ENCODE results near the gene TNFSF13. TPM values are rescaled to one million over a fixed set of nuclear protein-coding genes. Genes with fewer than 3 reads are reported as not detected.

Gene TNFSF13, protein sequence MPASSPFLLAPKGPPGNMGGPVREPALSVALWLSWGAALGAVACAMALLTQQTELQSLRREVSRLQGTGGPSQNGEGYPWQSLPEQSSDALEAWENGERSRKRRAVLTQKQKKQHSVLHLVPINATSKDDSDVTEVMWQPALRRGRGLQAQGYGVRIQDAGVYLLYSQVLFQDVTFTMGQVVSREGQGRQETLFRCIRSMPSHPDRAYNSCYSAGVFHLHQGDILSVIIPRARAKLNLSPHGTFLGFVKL
- 1.4 TPM in 2 replicates for polyA plus RNA-seq (2014; cell fraction: cytosol; rRNA removed)
- 4.9 and 5.4 TPM in 2 replicates for polyA plus RNA-seq (2014; cell fraction: nucleus; rRNA removed)

DNA sequence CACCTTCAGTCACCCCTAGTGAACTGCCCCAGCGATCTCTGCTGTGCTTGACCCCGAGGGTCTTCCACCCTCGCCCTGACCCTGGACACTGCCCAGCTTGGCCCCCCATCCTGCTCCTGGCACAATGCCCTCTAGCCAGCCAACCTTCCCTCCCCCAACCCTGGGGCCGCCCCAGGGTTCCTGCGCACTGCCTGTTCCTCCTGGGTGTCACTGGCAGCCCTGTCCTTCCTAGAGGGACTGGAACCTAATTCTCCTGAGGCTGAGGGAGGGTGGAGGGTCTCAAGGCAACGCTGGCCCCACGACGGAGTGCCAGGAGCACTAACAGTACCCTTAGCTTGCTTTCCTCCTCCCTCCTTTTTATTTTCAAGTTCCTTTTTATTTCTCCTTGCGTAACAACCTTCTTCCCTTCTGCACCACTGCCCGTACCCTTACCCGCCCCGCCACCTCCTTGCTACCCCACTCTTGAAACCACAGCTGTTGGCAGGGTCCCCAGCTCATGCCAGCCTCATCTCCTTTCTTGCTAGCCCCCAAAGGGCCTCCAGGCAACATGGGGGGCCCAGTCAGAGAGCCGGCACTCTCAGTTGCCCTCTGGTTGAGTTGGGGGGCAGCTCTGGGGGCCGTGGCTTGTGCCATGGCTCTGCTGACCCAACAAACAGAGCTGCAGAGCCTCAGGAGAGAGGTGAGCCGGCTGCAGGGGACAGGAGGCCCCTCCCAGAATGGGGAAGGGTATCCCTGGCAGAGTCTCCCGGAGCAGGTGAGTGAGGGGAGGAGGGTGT, at the start of gene TNFSF13:
Gene TNFSF13, plus strand, starts transcription at position 207 of the 776 bp plus-strand sequence. Its CDS starts 290 bp downstream, at position 497.
- no peak for DNase-seq (ENCODE audit: low spot score)

DNA sequence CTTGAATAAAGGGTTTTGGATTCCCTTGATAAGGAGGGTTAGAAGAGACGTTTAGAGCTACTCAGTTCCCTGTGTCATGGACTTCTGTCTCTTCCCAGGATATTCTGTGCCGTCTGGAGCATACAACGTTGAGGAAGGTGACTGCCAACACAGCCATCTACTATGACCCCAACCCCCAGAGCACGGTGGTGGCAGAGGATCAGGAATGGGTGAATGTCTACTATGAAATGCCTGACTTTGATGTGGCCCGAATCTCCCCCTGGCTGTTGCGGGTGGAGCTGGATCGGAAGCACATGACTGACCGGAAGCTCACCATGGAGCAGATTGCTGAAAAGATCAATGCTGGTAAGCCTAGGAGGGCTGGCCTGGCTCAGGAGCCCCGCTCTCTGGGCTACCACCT, 49.7 kb upstream of the TNFSF13 start:
- DNase-seq (ENCODE audit: low spot score), result no peak

DNA sequence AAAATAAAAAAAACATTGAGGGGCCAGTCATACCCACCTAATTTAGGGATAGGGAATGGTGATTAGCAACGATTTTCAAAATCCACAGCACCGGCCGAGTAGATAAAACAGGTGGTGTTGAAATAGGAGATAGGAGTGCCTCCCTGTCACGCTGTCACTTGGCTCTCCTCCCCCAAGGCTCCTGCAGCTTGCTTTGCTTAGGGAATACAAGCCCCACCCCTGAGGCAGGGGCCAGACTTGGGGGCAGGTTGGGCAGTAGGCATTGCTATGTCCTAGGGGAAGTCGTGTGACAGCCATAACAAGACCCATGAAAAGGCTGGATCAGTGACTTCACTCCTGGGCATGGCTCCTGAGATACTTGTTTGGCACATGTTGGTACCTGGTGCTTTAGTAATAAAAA, 48.6 kb upstream of the TNFSF13 start:
- DNase-seq (ENCODE audit: low spot score), result no peak

DNA sequence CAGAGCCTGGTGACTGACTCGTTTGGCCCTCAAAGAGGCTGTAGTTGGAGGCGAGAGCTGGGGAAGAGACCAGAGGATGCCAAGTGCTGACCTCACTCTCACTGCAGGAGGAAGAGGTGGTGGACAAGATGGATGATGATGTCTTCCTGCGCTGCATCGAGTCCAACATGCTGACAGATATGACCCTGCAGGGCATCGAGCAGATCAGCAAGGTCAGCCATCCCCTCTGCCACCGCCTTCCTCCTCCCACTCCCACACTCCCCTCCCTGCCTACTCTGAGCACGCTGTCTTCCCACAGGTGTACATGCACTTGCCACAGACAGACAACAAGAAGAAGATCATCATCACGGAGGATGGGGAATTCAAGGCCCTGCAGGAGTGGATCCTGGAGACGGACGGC, 47.4 kb upstream of the TNFSF13 start:
- no peak for DNase-seq (ENCODE audit: low spot score)

DNA sequence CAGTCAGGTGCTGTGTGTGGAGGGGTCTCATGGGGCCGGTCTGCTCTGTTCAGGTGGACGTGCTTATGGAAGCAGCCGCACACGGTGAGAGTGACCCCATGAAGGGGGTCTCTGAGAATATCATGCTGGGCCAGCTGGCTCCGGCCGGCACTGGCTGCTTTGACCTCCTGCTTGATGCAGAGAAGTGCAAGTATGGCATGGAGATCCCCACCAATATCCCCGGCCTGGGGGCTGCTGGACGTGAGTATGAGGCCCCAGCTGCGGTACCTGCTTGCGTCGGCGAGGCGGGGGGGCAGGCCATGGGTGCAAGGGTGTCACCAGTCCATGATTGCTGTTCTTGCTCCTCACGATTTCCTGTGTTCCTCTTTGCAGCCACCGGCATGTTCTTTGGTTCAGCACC, 46.4 kb upstream of the TNFSF13 start:
- DNase-seq (ENCODE audit: low spot score), result no peak

DNA sequence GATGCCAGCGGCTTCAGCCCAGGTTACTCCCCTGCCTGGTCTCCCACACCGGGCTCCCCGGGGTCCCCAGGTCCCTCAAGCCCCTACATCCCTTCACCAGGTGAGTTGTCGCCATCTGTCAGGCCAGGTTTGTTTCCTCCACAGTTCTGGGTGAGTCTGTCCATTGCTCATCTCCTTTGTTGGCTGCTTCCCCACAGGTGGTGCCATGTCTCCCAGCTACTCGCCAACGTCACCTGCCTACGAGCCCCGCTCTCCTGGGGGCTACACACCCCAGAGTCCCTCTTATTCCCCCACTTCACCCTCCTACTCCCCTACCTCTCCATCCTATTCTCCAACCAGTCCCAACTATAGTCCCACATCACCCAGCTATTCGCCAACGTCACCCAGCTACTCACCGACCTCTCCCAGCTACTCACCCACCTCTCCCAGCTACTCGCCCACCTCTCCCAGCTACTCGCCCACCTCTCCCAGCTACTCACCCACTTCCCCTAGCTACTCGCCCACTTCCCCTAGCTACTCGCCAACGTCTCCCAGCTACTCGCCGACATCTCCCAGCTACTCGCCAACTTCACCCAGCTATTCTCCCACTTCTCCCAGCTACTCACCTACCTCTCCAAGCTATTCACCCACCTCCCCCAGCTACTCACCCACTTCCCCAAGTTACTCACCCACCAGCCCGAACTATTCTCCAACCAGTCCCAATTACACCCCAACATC, 45.6 kb upstream of the TNFSF13 start:
- no peak for DNase-seq (ENCODE audit: low spot score)

DNA sequence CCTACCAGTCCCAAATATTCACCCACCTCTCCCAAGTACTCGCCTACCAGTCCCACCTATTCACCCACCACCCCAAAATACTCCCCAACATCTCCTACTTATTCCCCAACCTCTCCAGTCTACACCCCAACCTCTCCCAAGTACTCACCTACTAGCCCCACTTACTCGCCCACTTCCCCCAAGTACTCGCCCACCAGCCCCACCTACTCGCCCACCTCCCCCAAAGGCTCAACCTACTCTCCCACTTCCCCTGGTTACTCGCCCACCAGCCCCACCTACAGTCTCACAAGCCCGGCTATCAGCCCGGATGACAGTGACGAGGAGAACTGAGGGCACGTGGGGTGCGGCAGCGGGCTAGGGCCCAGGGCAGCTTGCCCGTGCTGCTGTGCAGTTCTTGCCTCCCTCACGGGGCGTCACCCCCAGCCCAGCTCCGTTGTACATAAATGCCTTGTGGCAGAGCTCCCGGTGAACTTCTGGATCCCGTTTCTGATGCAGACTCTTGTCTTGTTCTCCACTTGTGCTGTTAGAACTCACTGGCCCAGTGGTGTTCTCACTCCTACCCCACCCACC, 44.6 kb upstream of the TNFSF13 start:
- DNase-seq (ENCODE audit: low spot score), result no peak

DNA sequence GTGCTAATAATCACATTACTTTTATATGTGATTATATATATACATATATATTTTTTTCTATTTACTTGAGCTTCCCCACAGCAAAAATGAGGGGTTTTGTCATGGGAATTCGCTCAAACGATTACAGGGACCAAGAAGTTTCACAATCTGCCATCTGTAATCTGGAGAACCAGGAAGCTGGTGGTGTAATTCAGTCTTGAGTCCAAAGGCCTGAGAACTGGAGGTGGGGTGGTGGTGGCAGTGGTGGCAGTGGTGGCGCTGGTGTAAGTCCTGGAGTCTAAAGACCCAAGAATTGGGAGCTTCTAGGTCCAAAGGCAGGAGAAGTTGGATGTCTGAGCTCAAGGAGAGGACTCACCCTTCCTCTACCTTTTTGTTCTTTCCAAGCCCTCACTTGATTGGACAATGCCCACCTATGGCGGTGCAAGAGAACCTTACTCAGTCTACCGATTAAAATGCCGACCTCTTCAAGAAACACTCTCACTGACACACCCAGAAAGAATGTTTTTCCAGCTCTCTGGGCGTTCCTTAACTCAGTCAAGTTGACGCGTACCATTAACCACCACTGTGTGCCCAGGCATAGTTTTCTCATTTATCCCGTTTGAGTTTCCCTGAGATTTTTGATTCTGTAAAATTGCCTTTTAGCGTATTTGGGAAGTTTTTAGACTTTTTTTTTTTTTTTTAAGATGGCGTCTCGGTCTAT, 42.5 kb upstream of the TNFSF13 start:
- DNase-seq (ENCODE audit: low spot score), result no peak

DNA sequence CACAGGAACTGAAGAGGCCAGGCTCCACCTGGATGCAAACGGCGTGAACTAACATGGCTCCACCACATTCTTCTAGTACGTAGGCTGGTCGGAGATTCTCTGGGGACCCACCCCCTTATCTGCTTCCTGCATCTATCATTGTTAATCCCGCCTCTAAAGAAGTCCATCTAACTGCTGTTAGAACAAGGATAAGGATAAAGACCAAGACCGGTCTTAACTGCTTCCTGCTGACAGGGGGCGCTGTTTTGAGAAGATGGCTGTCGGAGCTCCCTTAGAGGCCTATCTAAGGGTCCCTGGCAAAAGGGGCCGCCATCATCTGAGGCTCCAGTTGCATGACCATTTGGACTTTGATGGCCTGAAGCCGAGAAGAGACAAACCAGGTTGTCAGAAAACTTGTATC, 35.5 kb upstream of the TNFSF13 start:
- DNase-seq (ENCODE audit: low spot score), result peak; percentile 32

DNA sequence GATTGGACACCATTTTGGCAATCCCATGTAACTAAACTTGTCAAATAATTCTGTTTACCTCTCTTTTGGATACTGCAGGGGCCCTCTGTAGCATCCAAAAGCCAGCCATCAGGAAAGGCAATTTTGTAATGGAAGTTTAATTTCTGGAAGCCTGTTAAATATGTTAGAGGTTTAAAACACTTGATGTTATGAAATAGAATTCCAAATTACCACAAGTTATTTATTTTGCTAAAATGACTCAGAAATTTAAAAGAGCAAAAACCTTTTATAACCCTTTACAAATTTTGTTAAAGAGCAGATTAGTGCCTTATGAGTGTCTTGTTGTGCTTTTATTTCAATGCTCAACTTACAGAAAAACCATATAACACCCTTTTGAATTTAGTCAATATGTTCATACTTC, 29.7 kb upstream of the TNFSF13 start:
- DNase-seq (ENCODE audit: low spot score), result no peak

DNA sequence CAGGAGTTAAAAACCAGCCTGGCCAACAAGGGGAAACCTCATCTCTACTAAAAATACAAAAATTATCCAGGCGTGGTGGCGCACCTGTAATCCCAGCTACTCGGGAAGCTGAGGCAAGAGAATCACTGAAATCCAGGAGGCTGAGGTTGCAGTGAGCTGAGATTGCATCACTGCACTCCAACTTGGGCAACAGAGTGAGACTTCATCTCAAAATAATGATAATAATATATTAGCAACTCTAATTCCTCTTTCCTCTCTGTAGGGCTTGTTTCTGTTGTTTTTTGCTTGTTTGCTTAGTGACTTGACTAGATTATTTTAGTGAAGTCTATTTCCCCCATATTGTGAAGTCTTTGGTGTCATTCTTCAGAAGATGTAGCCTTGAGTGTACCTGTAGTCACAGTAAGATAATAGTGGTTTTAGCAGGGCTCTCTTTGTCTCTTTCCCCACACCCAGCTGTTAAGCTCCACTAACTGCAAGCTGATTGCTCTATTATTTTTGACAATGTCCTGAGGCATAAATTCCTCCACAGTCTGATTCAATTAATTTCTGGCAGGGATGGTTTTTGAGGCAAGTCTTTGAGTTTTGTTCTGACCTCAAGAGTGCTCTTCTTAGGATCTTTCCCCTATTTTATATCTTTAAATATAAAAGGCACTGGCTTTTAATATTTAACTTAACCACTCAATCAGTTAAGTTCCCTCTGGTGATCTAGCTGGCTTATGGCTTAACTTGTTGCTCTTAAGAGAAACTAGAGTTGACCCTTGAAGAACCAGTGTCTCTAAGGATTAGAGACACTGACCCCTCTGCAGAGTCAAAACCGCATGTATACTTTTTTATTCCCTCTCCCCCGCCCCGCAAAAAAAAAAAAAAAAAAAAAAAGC, 28.3 kb upstream of the TNFSF13 start:
- DNase-seq (ENCODE audit: low spot score), result no peak

DNA sequence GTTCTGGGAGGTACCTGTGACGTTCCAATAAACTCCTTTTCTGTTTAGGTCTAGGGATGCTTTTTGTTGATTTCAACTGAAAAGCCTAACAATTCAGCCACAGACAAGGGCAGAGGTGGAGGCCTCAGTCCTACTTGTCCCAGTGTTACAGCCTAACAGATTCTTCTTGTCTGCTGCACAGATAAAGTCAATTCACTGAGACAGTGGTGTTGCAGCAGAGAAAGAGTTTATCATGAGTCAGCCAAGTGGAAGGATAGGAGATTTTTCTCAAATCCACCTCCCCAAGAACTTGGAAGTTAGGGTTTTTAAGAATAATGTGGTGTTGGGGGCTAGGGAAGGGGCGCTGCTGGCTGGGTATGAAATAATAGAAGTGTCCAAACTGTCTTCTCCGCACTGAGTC, 20.5 kb upstream of the TNFSF13 start:
- no peak for DNase-seq (ENCODE audit: low spot score)

DNA sequence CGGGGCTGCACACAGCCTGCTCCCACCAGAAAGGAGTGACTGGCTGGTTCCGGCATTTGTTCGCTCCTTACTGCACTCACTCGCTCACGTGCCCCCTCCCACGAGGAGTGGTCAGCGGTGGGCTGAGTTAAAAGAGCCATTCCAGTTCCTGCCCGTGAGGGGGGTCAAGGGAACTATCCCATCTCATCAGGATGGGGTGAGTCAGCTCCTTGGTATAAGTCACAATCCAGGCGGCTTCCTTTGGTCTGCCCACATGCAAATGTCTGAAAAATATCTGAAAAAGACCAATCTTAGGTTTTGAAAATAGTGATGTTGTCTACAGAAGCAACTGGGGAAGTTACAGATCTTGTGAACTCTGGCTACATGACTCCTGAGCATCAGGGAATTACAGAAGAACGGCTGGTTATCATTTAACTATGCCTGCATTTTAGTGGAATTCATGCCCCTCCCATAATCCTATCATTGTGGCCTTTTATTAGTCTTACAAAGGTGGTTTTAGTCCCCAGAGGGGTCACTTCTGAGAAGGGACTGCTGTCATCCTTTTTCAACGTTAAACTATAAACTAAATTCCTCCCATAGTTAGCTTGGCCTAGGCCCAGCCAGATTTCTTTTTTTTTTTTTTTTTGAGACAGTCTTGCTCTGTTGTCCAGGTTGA, 19.5 kb upstream of the TNFSF13 start:
- DNase-seq (ENCODE audit: low spot score), result no peak

DNA sequence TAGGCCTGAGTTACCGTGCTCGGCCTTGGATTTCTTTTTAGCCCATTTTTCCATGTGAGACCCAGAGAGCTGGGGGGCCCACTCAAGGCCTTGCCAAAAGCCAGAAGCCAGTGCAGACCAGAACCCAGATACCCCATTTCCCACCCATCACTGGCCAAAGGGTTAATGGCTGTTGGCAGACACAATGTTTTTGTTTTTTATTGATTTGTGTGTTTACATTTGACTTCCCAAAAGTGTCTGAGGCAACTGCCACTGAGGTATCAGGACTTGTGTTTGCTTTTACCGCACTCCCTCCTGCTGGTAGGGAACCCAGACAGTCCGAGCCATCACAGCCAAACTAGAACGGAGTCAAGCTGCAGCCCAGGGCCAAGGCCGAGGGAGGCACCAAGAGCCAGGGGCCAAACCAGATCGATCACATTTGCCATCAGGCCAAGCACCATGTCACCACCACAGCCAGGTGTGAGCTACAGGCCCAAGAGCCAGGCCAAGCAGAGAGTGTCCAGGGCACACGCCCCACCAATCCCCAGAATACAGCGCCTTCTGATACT, 17.4 kb upstream of the TNFSF13 start:
- DNase-seq (ENCODE audit: low spot score), result no peak

DNA sequence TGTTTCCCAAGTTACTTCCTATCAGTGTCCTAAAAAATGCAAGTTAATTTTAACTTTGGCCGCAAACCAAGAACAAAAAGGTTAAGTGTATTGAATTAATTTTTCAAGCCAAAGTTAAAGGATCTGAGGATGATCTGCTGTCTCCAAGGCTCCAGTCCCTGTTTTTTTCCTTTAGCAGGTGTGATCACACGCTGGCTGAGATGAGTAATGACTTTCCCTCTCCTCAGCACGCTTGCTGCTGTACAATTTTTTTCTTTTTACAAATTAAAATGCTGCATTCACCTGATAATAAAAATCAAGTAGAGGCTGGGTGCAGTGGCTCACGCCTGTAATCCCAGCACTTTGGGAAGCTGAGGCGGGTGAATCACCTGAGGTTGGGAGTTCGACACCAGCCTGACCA, 13.6 kb upstream of the TNFSF13 start:
- DNase-seq (ENCODE audit: low spot score), result no peak

DNA sequence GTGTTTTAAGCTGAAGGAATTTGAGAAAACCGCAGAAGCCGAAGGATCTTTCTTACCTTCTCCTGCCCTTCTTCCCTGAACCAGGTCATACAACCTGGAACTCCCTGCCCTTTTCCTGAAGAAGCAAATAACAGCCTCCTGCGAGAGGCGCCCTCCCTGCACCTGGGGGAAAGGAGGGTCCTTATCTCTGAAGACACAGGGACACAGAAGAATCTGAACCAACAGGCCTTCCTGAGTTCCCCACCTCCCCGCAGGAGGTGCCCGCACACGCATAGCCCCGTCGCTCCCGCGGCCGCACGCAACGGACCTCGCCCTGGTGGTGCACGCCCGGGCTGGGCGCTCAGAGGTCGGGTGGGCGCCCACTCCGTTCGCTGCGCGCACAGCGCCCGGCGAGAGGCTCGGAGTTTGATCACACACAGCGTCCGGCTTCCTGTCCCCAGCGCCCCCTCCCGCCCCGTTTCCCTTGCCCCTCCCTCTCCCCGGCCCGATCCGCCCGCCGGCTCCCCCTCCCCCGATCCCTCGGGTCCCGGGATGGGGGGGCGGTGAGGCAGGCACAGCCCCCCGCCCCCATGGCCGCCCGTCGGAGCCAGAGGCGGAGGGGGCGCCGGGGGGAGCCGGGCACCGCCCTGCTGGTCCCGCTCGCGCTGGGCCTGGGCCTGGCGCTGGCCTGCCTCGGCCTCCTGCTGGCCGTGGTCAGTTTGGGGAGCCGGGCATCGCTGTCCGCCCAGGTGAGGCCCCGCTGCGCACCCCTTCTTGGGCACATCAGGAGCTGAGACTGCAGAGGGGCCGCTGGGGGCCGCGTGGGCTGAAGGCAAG, 9.8 kb upstream of the TNFSF13 start, which contains the start of gene TNFSF12:
Gene TNFSF12, plus strand, starts transcription at position 474 of the 816 bp plus-strand sequence. Its CDS starts 96 bp downstream, at position 570.
- no peak for DNase-seq (ENCODE audit: low spot score)

DNA sequence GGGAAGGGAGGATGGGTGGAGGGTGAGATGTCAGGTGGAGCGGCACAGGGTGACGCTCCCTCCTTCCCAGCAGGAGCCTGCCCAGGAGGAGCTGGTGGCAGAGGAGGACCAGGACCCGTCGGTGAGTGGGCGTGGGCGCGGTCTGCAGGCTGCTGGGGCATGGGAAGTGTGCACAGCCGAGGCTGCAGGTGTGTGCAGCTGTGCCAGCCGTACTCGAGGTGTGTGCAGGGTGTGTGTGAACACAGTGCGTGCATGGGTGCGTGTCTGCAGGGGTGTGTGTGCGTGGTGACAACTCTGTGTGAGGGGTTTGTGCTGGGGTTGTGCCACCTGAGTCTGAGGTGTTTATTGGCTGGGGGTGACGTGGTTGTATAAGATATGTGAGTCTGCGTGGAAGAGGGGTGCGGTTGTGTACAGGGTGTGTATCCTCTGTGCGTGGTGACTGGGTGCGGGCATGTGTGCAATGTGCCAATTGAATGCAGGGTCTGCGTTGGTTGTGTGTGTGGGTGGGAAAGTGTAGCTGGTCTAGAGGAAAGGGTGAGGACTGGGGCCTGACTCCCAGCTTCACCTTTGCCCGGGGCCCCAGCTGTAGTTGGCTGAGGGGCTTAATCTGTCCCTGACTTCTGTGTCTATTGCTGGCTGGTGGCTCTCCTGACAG, 9.0 kb upstream of the TNFSF13 start:
- DNase-seq (ENCODE audit: low spot score), result no peak

DNA sequence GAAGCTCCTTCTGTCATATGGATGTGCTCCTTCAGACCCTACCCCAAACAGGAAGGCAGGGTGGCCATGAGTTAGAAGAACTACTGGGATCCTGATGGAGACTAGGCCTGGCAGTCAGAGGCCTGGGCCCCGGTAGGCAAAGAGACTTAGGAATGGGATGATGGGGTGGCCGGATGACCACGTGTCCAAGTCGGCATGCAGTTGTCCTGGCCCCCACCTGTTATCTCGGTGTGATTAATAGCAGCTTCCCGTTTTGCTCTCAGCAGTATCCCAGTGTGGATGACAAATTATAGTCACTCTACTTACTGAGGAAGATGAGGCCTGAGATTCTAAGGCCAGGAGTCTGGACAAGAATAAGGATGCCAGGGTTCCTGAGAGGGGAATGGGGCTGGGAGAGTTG, 8.2 kb upstream of the TNFSF13 start:
- no peak for DNase-seq (ENCODE audit: low spot score)
